Measurements from ENCODE around the gene FMNL2. TPM values are rescaled to one million over a fixed set of nuclear protein-coding genes. Genes with fewer than 3 reads are reported as not detected.

FMNL2 gene
- total RNA-seq, 1 experiment from 2014 or later, result 28.1 TPM

DNA sequence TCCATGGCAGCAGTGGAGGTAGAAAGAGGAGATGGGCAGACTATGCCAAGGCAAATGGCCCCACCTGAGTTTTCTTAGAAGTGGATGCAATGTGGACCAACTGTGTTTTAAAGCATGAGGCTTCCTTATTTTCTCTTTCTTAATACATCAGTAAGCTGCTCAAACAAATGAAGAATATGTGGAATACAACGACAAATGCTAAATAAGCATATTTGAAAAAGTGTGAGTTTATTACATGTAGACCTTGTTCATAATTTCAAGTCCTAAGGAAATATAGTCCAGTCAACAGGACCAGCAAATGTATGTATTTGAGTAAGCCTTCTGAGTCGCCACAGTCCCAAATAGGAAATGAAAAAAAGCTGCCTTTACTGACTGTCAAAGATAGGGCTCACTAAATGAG is 204.4 kb downstream of the FMNL2 start:
- no peak for TF ChIP-seq MAX (IDR thresholded peaks at IDR 0.05)
- TF ChIP-seq ATF3 (IDR thresholded peaks at IDR 0.05), result no peak
- no peak for TF ChIP-seq EGR1 (IDR thresholded peaks at IDR 0.05; ENCODE audit: low read depth)
- TF ChIP-seq, protein P1, sequence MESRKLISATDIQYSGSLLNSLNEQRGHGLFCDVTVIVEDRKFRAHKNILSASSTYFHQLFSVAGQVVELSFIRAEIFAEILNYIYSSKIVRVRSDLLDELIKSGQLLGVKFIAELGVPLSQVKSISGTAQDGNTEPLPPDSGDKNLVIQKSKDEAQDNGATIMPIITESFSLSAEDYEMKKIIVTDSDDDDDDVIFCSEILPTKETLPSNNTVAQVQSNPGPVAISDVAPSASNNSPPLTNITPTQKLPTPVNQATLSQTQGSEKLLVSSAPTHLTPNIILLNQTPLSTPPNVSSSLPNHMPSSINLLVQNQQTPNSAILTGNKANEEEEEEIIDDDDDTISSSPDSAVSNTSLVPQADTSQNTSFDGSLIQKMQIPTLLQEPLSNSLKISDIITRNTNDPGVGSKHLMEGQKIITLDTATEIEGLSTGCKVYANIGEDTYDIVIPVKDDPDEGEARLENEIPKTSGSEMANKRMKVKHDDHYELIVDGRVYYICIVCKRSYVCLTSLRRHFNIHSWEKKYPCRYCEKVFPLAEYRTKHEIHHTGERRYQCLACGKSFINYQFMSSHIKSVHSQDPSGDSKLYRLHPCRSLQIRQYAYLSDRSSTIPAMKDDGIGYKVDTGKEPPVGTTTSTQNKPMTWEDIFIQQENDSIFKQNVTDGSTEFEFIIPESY (IDR thresholded peaks at IDR 0.05; ENCODE audit: extremely low read depth, insufficient replicate concordance, low read length), result no peak
- TF ChIP-seq RAD21 (IDR thresholded peaks at IDR 0.05; ENCODE audit: low read depth), result no peak
- no peak for TF ChIP-seq EZH2phosphoT487 (IDR thresholded peaks at IDR 0.05; ENCODE audit: borderline replicate concordance)
- TF ChIP-seq SRF (IDR thresholded peaks at IDR 0.05; ENCODE audit: low read depth), result no peak
- no peak for TF ChIP-seq POLR2A (IDR thresholded peaks at IDR 0.05; ENCODE audit: borderline replicate concordance, extremely low read depth, insufficient read depth, insufficient read length)
- no peak for TF ChIP-seq ZFX (IDR thresholded peaks at IDR 0.05)
- BruUV-seq (replicated peaks), result no TSS peak
- ATAC-seq (no peak), DNase-seq (ENCODE audit: low read depth, low spot score) (no peak)
- H3K4me3 ChIP-seq (replicated peaks in 1 of 2; ENCODE audit: low read depth in 1 of 2, low read length in 2 of 2), result no peak overlapping the region
- H3K4me1 ChIP-seq (ENCODE audit: control insufficient read depth in 1 of 2, insufficient read depth in 2 of 2, low read length in 2 of 2), result peaks cover 3 to 20% of the 10 kb centered on the region in 2 experiments; a peak in 3 of 4 replicates
- no peaks in the 10 kb centered on the region for H3K27me3 ChIP-seq (ENCODE audit: insufficient read depth, low read length)
- ChIA-PET POLR2A (no interaction called here), CTCF (no interaction called here), RAD21 (ENCODE audit: low non-redundant PET in 1 of 2, low total read pairs in 2 of 2, uncharacterized antibody in 2 of 2, unreplicated experiment in 2 of 2) (no interaction called here)
- H4K20me1 ChIP-seq (ENCODE audit: insufficient read depth), result no peaks in the 10 kb centered on the region
- no peak overlapping the region for H2AFZ ChIP-seq (ENCODE audit: low read depth, low read length, poor library complexity, severe bottlenecking)
- intact Hi-C loops (cut with micrococcal nuclease), result no loop called here
- H3K9ac ChIP-seq (ENCODE audit: low read length), result no peak overlapping the region
- no peaks in the 10 kb centered on the region for H3K9me2 ChIP-seq (ENCODE audit: insufficient read depth)
- no peak overlapping the region for H3K27ac ChIP-seq (ENCODE audit: low read depth, low read length)
- no peaks in the 10 kb centered on the region for H3K36me3 ChIP-seq (ENCODE audit: control insufficient read depth in 1 of 2, insufficient read depth in 2 of 2, low read length in 2 of 2)
- no peak overlapping the region for H3K4me2 ChIP-seq (ENCODE audit: low read length)
- H3K79me2 ChIP-seq (ENCODE audit: insufficient read depth, low read length), result no peaks in the 10 kb centered on the region
- no peaks in the 10 kb centered on the region for H3K9me3 ChIP-seq (ENCODE audit: control insufficient read depth in 1 of 2, insufficient read depth in 1 of 2, low read depth in 1 of 2, low read length in 2 of 2)

DNA sequence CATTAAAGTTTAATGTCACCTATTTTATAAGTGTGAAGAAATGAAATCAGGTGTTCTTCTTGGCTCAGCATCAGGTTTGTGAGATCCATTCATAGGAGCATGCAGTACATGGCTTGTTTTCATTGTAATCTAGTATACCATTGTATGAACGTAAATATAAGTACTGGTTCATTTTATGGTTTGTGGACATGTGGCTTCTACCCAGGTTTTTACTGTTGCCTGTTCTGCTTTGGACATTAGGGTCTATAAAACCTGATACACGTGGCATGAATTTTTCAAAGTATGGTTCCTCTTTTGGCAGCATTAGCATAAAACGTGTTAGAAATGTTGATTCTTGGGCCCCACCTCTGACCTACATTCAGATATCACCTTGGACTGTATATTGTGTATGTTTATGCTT is 206.7 kb downstream of the FMNL2 start:
- Histone ChIP-seq H3K79me2 (ENCODE audit: insufficient read depth, low read length) (no peaks in the 10 kb centered on the region), H3K9ac (ENCODE audit: low read length) (no peak overlapping the region), H2AFZ (ENCODE audit: low read depth, low read length, poor library complexity, severe bottlenecking) (no peak overlapping the region), H3K9me2 (ENCODE audit: insufficient read depth) (no peaks in the 10 kb centered on the region), H3K27ac (ENCODE audit: low read depth, low read length) (no peak overlapping the region), H3K27me3 (ENCODE audit: insufficient read depth, low read length) (no peaks in the 10 kb centered on the region), H4K20me1 (ENCODE audit: insufficient read depth) (no peaks in the 10 kb centered on the region), H3K36me3 (ENCODE audit: control insufficient read depth in 1 of 2, insufficient read depth in 2 of 2, low read length in 2 of 2) (no peaks in the 10 kb centered on the region), H3K4me3 (replicated peaks in 1 of 2; ENCODE audit: low read depth in 1 of 2, low read length in 2 of 2) (no peak overlapping the region), H3K4me1 (ENCODE audit: control insufficient read depth in 1 of 2, insufficient read depth in 2 of 2, low read length in 2 of 2) (peaks cover 3 to 20% of the 10 kb centered on the region in 2 experiments; a peak in 3 of 4 replicates), H3K9me3 (ENCODE audit: control insufficient read depth in 1 of 2, insufficient read depth in 1 of 2, low read depth in 1 of 2, low read length in 2 of 2) (no peaks in the 10 kb centered on the region), H3K4me2 (ENCODE audit: low read length) (no peak overlapping the region)
- ATAC-seq, result no peak
- no peak for DNase-seq (ENCODE audit: low read depth, low spot score)
- ChIA-PET CTCF (no interaction called here), RAD21 (ENCODE audit: low non-redundant PET in 1 of 2, low total read pairs in 2 of 2, uncharacterized antibody in 2 of 2, unreplicated experiment in 2 of 2) (no interaction called here), POLR2A (no interaction called here)
- no TSS peak for BruUV-seq (replicated peaks)
- intact Hi-C loops (cut with micrococcal nuclease), result no loop called here
- TF ChIP-seq, protein P2, sequence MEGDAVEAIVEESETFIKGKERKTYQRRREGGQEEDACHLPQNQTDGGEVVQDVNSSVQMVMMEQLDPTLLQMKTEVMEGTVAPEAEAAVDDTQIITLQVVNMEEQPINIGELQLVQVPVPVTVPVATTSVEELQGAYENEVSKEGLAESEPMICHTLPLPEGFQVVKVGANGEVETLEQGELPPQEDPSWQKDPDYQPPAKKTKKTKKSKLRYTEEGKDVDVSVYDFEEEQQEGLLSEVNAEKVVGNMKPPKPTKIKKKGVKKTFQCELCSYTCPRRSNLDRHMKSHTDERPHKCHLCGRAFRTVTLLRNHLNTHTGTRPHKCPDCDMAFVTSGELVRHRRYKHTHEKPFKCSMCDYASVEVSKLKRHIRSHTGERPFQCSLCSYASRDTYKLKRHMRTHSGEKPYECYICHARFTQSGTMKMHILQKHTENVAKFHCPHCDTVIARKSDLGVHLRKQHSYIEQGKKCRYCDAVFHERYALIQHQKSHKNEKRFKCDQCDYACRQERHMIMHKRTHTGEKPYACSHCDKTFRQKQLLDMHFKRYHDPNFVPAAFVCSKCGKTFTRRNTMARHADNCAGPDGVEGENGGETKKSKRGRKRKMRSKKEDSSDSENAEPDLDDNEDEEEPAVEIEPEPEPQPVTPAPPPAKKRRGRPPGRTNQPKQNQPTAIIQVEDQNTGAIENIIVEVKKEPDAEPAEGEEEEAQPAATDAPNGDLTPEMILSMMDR (IDR thresholded peaks at IDR 0.05 in 2 of 3, conservative IDR thresholded peaks at IDR 0.05 in 1 of 3; ENCODE audit: borderline replicate concordance in 1 of 3, insufficient read depth in 1 of 3, low read depth in 2 of 3, low read length in 2 of 3), result no peak
- TF ChIP-seq YY1 (IDR thresholded peaks at IDR 0.05; ENCODE audit: extremely low read depth, insufficient replicate concordance, low read depth, low read length) (no peak), ATF3 (IDR thresholded peaks at IDR 0.05) (no peak), CBX3 (IDR thresholded peaks at IDR 0.05; ENCODE audit: low read depth) (no peak), POLR2A (IDR thresholded peaks at IDR 0.05; ENCODE audit: borderline replicate concordance, extremely low read depth, insufficient read depth, insufficient read length) (no peak), ZNF274 (IDR thresholded peaks at IDR 0.05; ENCODE audit: low read depth, low read length) (no peak), EZH2 (IDR thresholded peaks at IDR 0.05) (no peak), CEBPB (IDR thresholded peaks at IDR 0.05; ENCODE audit: low read depth) (no peak), EGR1 (IDR thresholded peaks at IDR 0.05; ENCODE audit: low read depth) (no peak), RAD21 (IDR thresholded peaks at IDR 0.05; ENCODE audit: low read depth) (no peak)

All from HCT116 (cell line).